Measurements from ENCODE around the gene HELQ. TPM values are rescaled to one million over a fixed set of nuclear protein-coding genes. Genes with fewer than 3 reads are reported as not detected.

HELQ gene
- polyA plus RNA-seq, 3 donors: 7.0 to 11.3 (median 11.1) TPM

DNA sequence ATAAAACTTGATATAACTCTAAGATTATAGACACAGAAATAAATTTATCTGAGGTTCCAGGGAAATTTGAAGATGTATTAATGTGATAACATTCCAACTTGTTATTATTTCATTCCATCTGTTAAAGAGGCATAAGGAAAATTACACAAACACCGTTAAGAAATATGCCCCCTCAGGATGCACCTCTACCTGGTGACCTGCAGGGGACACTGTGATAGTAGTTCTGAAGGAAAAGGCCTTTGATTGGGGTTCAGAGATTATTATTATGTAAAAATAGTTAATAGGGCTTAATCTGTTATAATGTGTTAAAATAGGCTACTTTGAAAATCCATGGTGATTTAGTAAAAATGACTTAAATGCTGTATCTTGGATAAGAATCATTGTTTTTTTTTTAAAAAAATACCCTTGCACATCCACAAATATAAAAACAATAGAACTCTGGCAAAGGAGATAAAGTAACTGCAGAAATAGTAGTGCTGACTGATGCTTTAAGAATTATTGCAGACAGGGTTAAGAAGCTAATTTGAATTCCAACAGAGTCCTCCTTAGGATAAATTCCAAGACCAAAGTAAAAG lies 35.3 kb upstream of the HELQ start:
- no peak overlapping the region for H3K27ac Mint-ChIP-seq
- Histone ChIP-seq H3K4me3 (replicated peaks in 1 of 3; ENCODE audit: low read depth in 2 of 3, low read length in 3 of 3) (no peak overlapping the region), H3K27me3 (ENCODE audit: control insufficient read depth in 2 of 2, insufficient read depth in 2 of 2, low read length in 2 of 2) (no peaks in the 10 kb centered on the region), H4K20me1 (ENCODE audit: insufficient read depth, low read length) (no peaks in the 10 kb centered on the region), H3K4me1 (ENCODE audit: control insufficient read depth in 1 of 2, insufficient read depth in 2 of 2, low read length in 2 of 2) (no peaks in the 10 kb centered on the region), H3K36me3 (replicated peaks in 1 of 2; ENCODE audit: control insufficient read depth in 1 of 2, insufficient read depth in 2 of 2, low read length in 2 of 2) (no peaks in the 10 kb centered on the region), H3K79me2 (ENCODE audit: insufficient read depth, low read length) (no peaks in the 10 kb centered on the region), H2AFZ (ENCODE audit: insufficient read depth, low read depth, low read length, poor library complexity, severe bottlenecking) (no peak overlapping the region), H3K27ac (ENCODE audit: low read depth in 1 of 2, low read length in 2 of 2) (no peak overlapping the region), H3K9ac (ENCODE audit: insufficient read depth, low read length, poor library complexity, severe bottlenecking) (no peak overlapping the region), H3K4me2 (replicated peaks; ENCODE audit: extremely low read depth, low read length, poor library complexity, severe bottlenecking) (no peak overlapping the region), H3K9me3 (replicated peaks in 1 of 2; ENCODE audit: control insufficient read depth in 1 of 2, insufficient read depth in 1 of 2, low read length in 2 of 2) (no peaks in the 10 kb centered on the region)
- intact Hi-C loops (cut with micrococcal nuclease): no loop called here
- no peaks in the 10 kb centered on the region for H3K9me3 Mint-ChIP-seq
- peak; percentile 77 for TF ChIP-seq CTCF (IDR thresholded peaks at IDR 0.05)
- WGBS (ENCODE audit: insufficient coverage): no CpG with 5 or more reads among the region's 1 CpG
- no peak overlapping the region for H3K4me3 Mint-ChIP-seq
- H3K27me3 Mint-ChIP-seq (ENCODE audit: low read depth in 3 of 3): no peaks in the 10 kb centered on the region
- no peaks in the 10 kb centered on the region for H3K36me3 Mint-ChIP-seq
- peaks cover 2% of the 10 kb centered on the region for H3K4me1 Mint-ChIP-seq
- peak; percentile 11 to 30 (median 26) for DNase-seq

DNA sequence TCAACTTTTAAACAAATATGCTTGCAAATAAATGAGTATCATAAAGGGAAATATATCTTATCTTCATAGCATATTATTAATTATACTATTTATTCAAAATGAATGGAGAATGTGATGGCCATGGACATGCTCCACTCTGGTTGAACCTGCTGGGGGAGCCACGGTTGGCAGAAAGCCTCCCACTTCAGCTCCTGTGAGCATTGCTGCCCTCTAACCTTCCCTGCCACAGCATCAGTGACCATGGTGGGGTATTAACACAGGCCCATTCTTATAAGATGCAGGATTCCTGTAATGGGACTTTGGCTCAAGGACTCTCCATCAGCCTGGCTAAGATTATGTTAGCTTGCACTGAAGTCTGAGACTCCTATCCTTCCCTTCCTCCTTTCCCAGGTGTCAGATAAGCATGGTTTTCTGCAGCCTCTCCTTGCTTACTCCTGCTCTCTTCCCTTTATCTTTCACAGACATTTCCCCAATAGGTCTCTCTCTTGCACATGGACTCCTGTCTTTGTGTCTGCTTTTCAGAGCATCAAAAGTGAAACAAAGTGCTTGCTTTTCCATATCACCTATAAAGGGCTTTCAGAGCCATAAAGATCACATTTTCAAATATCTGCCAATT lies 34.2 kb upstream of the HELQ start:
- Histone ChIP-seq H3K4me3 (replicated peaks in 1 of 3; ENCODE audit: low read depth in 2 of 3, low read length in 3 of 3) (no peak overlapping the region), H3K4me2 (replicated peaks; ENCODE audit: extremely low read depth, low read length, poor library complexity, severe bottlenecking) (no peak overlapping the region), H3K9me3 (replicated peaks in 1 of 2; ENCODE audit: control insufficient read depth in 1 of 2, insufficient read depth in 1 of 2, low read length in 2 of 2) (no peaks in the 10 kb centered on the region), H3K27me3 (ENCODE audit: control insufficient read depth in 2 of 2, insufficient read depth in 2 of 2, low read length in 2 of 2) (no peaks in the 10 kb centered on the region), H3K4me1 (ENCODE audit: control insufficient read depth in 1 of 2, insufficient read depth in 2 of 2, low read length in 2 of 2) (peaks cover 6% of the 10 kb centered on the region in 2 donors), H3K79me2 (ENCODE audit: insufficient read depth, low read length) (no peaks in the 10 kb centered on the region), H2AFZ (ENCODE audit: insufficient read depth, low read depth, low read length, poor library complexity, severe bottlenecking) (no peak overlapping the region), H3K9ac (ENCODE audit: insufficient read depth, low read length, poor library complexity, severe bottlenecking) (no peak overlapping the region), H4K20me1 (ENCODE audit: insufficient read depth, low read length) (no peaks in the 10 kb centered on the region), H3K36me3 (replicated peaks in 1 of 2; ENCODE audit: control insufficient read depth in 1 of 2, insufficient read depth in 2 of 2, low read length in 2 of 2) (no peaks in the 10 kb centered on the region), H3K27ac (ENCODE audit: low read depth in 1 of 2, low read length in 2 of 2) (no peak overlapping the region)
- intact Hi-C loops (cut with micrococcal nuclease): no loop called here
- no peaks in the 10 kb centered on the region for H3K36me3 Mint-ChIP-seq
- no peak overlapping the region for H3K27ac Mint-ChIP-seq
- no peaks in the 10 kb centered on the region for H3K27me3 Mint-ChIP-seq (ENCODE audit: low read depth in 3 of 3)
- WGBS (ENCODE audit: insufficient coverage): no CpG with 5 or more reads among the region's 1 CpG
- no peak for DNase-seq
- H3K9me3 Mint-ChIP-seq: no peaks in the 10 kb centered on the region
- H3K4me3 Mint-ChIP-seq: no peak overlapping the region
- no peak for TF ChIP-seq CTCF (IDR thresholded peaks at IDR 0.05)
- peaks cover 6% of the 10 kb centered on the region for H3K4me1 Mint-ChIP-seq

Measured in CD14-positive monocyte (primary cell).